Spleen (tissue), 11 donors: Measurements from ENCODE around the gene MME. TPM values are rescaled to one million over a fixed set of nuclear protein-coding genes. Genes with fewer than 3 reads are reported as not detected.
"Not testable (repeated sequence)": the region's sequence is repeated elsewhere in the genome, so short reads cannot be mapped to it uniquely, and the experiment has no call there.

Source experiments
- DNase-seq: peaks from one replicate; pipeline ENCODE4 v3.0.0-alpha.2; 2020
- H3K27ac ChIP-seq, 8 donors: fragments of 200-600 bp; sonication (generic) in 7 of 8; 1 replicate in 4 of 8; 2 replicates in 4 of 8; pipeline versions ENCODE4 v1.5.0 to v1.8.0; 2016 to 2021; ENCODE audit warnings: inconsistent platforms in 4 of 8, mild to moderate bottlenecking in 4 of 8, moderate library complexity in 1 of 8
- H3K27me3 ChIP-seq, 7 donors: fragments of 200-600 bp; sonication (generic) in 6 of 7; replicated peaks in 1 of 7; 1 replicate in 4 of 7; 2 replicates in 3 of 7; pipeline versions ENCODE4 v1.5.0 to v1.8.0; 2016 to 2021; ENCODE audit warnings: inconsistent platforms in 3 of 7, mild to moderate bottlenecking in 1 of 7
- H3K36me3 ChIP-seq, 6 donors: fragments of 200-600 bp; sonication (generic) in 5 of 6; 1 replicate in 4 of 6; 2 replicates in 2 of 6; pipeline versions ENCODE4 v1.5.0 to v1.8.0; 2016 to 2021; ENCODE audit warnings: inconsistent platforms in 2 of 6
- H3K4me1 ChIP-seq, 6 donors: fragments of 200-600 bp; sonication (generic) in 5 of 6; 1 replicate in 3 of 6; 2 replicates in 3 of 6; pipeline versions ENCODE4 v1.5.0 to v1.8.0; 2016 to 2021; ENCODE audit warnings: inconsistent platforms in 3 of 6
- H3K4me3 ChIP-seq, 8 donors: fragments of 200-600 bp; sonication (generic) in 7 of 8; 1 replicate in 4 of 8; 2 replicates in 4 of 8; pipeline versions ENCODE4 v1.5.0 to v1.8.0; 2016 to 2021; ENCODE audit warnings: inconsistent platforms in 4 of 8, mild to moderate bottlenecking in 4 of 8, moderate library complexity in 2 of 8
- H3K9me3 ChIP-seq, 8 donors: fragments of 200-600 bp; sonication (generic) in 7 of 8; 1 replicate in 4 of 8; 2 replicates in 4 of 8; pipeline versions ENCODE4 v1.5.0 to v1.8.0; 2016 to 2021; ENCODE audit warnings: inconsistent platforms in 4 of 8
- POLR2A ChIP-seq, 3 donors: fragments of 450-650 bp; IDR thresholded peaks; one replicate each; pipeline ENCODE4 v1.5.1; 2017; ENCODE audit warnings: antibody characterized with exemption in 3 of 3, mild to moderate bottlenecking in 1 of 3
- POLR2AphosphoS5 ChIP-seq, 3 donors: sonication (generic); formaldehyde crosslinking; IDR thresholded peaks; one replicate each; pipeline ENCODE4 v1.5.1; 2017; ENCODE audit warnings: antibody characterized with exemption in 3 of 3
- WGBS, 5 donors: extraction: QIAGEN DNeasy Blood & Tissue Kit in 3 of 5; methylation state at CpG; one replicate each; pipeline versions ENCODE4 v1.1.5 to v1.1.7; 2013 to 2018; 5-methylcytosine and 5-hydroxymethylcytosine counted together
- intact Hi-C: fragments of 100-400 bp; cut with DNase I; formaldehyde crosslinking; loops from one replicate; pipeline ENCODE4 v1.15.0; 2023; ENCODE audit warnings: low total_unique reads
- polyA plus RNA-seq, 3 donors: library from polyadenylated mRNA; stranded (reverse); fragments of 200-250 nt; gene quantifications; one replicate each; pipeline ENCODE4 v1.2.1, GENCODE V29; 2013
- total RNA-seq, 7 donors: library from RNA; depleted of rRNA in 3 of 7; stranded (reverse); fragments of >200 nt in 3 of 7; fragmentation: NEBNext Ultra II Directional in 4 of 7; extraction: Animal tissue kit (Norgen Biotek cat#: 25700) in 4 of 7; gene quantifications; one replicate each; pipeline versions ENCODE4 v1.1.0 to v1.2.1, GENCODE V29; 2016 to 2021
- TF ChIP-seq, protein P1 (sequence below), 11 experiments: fragments of 200-600 bp in 7 of 11; fragments of 450-650 bp in 4 of 11; sonication (generic) in 4 of 11; IDR thresholded peaks in 8 of 11; conservative IDR thresholded peaks in 3 of 11; 1 replicate in 7 of 11; 2 replicates in 4 of 11; pipeline versions ENCODE4 v1.4.0 to v1.8.0; 2016 to 2021; ENCODE audit warnings: antibody characterized with exemption in 11 of 11, inconsistent platforms in 4 of 11, mild to moderate bottlenecking in 1 of 11
- donor health status: healthy with polysubstance abuse.
- donor health status: DM: no; HTN: no; CAD: no; lungs with moderate emphysema.
- donor health status: DM: no; HTN: no; CAD: no.
- donor health status: Bipolar disorder and iron deficiency.
- donor health status: healthy.
- donor health status: DM: no; HTN: no; CAD: no.
- donor health status: DM: yes; HTN: yes; CAD: no.

MME gene
- total and polyA plus RNA-seq, 10 donors = 0.50 to 43.2 (median 13.2) TPM

DNA sequence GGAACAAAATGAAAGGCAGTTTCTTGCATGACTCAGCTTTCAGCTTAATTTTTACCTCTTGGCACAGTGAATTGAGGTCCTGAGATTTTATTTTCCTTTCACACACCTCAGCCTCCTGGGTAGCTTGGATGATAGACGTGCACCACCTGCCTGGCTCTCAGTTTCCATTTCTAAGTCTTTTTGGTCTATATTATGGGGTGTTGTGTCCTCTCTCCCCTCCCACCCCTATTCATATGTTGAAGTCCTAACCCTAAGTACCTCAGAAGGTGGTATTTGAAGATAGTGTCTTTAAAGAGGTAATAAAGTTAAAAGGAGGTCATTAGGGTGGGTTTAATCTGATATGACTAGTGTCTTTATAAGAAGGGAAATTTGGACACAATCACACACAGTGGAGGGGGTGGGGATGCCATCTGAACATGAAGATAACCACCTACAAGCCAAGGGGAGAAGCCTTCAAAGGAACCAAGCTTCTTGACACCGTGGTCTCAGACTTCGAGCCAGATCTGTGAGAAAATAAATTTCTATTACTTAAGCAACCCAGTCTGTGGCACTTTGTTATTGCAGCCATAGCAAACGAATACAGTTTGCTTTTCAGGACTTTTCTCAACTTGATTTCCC is 128.2 kb downstream of the MME start:
- H3K9me3 ChIP-seq = no peaks in the 10 kb centered on the region
- no peak for DNase-seq
- no peaks in the 10 kb centered on the region for H3K27me3 ChIP-seq
- 71 to 82% (median 78%) methylated on average over 4 of the region's 4 CpGs for WGBS, 5 donors
- TF ChIP-seq POLR2AphosphoS5 (IDR thresholded peaks at IDR 0.05) = no peak
- TF ChIP-seq, protein P1, sequence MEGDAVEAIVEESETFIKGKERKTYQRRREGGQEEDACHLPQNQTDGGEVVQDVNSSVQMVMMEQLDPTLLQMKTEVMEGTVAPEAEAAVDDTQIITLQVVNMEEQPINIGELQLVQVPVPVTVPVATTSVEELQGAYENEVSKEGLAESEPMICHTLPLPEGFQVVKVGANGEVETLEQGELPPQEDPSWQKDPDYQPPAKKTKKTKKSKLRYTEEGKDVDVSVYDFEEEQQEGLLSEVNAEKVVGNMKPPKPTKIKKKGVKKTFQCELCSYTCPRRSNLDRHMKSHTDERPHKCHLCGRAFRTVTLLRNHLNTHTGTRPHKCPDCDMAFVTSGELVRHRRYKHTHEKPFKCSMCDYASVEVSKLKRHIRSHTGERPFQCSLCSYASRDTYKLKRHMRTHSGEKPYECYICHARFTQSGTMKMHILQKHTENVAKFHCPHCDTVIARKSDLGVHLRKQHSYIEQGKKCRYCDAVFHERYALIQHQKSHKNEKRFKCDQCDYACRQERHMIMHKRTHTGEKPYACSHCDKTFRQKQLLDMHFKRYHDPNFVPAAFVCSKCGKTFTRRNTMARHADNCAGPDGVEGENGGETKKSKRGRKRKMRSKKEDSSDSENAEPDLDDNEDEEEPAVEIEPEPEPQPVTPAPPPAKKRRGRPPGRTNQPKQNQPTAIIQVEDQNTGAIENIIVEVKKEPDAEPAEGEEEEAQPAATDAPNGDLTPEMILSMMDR (IDR thresholded peaks at IDR 0.05 in 8 of 11, conservative IDR thresholded peaks at IDR 0.05 in 3 of 11) = no peak
- no peak for TF ChIP-seq POLR2A (IDR thresholded peaks at IDR 0.05)
- H3K4me3 ChIP-seq = no peak overlapping the region
- no peak overlapping the region for H3K27ac ChIP-seq
- no peaks in the 10 kb centered on the region for H3K4me1 ChIP-seq
- intact Hi-C loops = no loop called here
- no peaks in the 10 kb centered on the region for H3K36me3 ChIP-seq

DNA sequence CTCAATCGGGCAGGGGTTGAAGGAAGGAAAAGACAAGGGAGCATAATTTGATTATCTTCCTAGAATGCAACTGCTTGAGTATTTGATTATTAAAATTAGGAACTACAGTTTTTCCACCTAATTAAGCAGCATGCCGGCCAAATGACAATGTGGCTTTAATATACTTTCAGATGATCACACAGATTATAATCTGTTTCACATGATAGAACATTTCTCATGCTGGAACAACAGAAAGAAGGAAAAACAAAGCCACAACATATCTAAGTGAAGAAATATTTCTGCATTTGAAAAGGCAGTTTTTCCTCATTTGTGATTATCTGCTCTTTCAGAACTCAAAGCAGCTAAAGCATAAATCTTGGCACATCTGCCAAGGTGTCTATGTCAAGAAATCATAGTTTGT is 130.6 kb downstream of the MME start:
- H3K27ac ChIP-seq = no peak overlapping the region
- 75 to 84% (median 82%) methylated on average over 2 of the region's 2 CpGs for WGBS, 5 donors
- TF ChIP-seq POLR2A (IDR thresholded peaks at IDR 0.05) (no peak), POLR2AphosphoS5 (IDR thresholded peaks at IDR 0.05) (no peak)
- TF ChIP-seq, protein P1 (IDR thresholded peaks at IDR 0.05 in 8 of 11, conservative IDR thresholded peaks at IDR 0.05 in 3 of 11) = no peak
- intact Hi-C loops = no loop called here
- DNase-seq = no peak
- no peaks in the 10 kb centered on the region for H3K9me3 ChIP-seq
- no peak overlapping the region for H3K4me3 ChIP-seq
- no peaks in the 10 kb centered on the region for H3K27me3 ChIP-seq
- H3K4me1 ChIP-seq = no peaks in the 10 kb centered on the region
- no peaks in the 10 kb centered on the region for H3K36me3 ChIP-seq

DNA sequence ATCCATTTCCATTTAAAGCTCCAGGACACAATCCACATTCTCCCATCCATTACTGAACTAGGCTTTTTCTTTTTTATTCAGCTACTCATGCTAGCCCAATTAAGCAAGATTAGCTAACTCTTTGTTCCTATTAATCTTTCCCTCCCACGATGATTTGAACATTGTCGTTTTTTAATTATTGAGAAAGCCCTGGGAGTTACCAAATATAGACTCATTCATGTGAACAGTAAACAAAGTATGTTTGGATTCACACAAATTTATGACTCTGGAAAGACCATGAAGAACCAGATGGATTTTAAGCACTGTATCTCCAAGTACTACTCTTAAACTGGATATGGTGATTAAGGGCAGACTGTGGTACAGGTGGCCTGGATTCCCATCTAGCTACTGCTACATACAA is 131.1 kb downstream of the MME start:
- no peaks in the 10 kb centered on the region for H3K4me1 ChIP-seq
- no peak for DNase-seq
- peaks cover 0 to 5% (median 0%) of the 10 kb centered on the region in 8 donors for H3K9me3 ChIP-seq
- 73 to 89% (median 81%) methylated on average over 2 of the region's 2 CpGs for WGBS, 5 donors
- intact Hi-C loops = no loop called here
- H3K27me3 ChIP-seq = no peaks in the 10 kb centered on the region
- H3K27ac ChIP-seq = no peak overlapping the region
- TF ChIP-seq, protein P1 (IDR thresholded peaks at IDR 0.05 in 8 of 11, conservative IDR thresholded peaks at IDR 0.05 in 3 of 11) = no peak
- no peak for TF ChIP-seq POLR2AphosphoS5 (IDR thresholded peaks at IDR 0.05)
- TF ChIP-seq POLR2A (IDR thresholded peaks at IDR 0.05) = no peak
- no peaks in the 10 kb centered on the region for H3K36me3 ChIP-seq
- no peak overlapping the region for H3K4me3 ChIP-seq

DNA sequence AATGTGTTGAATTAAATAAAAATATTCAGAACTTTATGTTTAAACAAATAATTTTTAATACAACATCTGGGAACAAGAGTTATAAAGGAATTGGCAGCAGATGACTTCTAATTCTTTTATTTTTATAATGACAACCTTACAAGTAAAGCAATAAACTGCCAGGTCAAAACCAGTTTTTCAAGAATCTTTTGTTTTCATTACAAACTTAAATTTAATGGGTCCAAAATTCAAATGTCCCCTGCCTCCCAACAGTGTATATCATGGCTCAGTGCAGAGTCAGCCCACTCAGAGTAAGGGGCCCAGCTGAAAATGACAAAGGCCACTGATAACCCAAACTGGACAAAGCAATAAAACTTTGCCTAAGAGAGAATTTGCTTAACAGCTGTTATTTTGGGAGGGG is 131.8 kb downstream of the MME start:
- DNase-seq = no peak
- Histone ChIP-seq H3K27me3 (no peaks in the 10 kb centered on the region), H3K4me1 (no peaks in the 10 kb centered on the region), H3K9me3 (peaks cover 0 to 7% (median 0%) of the 10 kb centered on the region in 8 donors), H3K4me3 (no peak overlapping the region), H3K36me3 (no peaks in the 10 kb centered on the region), H3K27ac (no peak overlapping the region)
- TF ChIP-seq, protein P1 (IDR thresholded peaks at IDR 0.05 in 8 of 11, conservative IDR thresholded peaks at IDR 0.05 in 3 of 11) = no peak
- TF ChIP-seq POLR2A (IDR thresholded peaks at IDR 0.05) (no peak), POLR2AphosphoS5 (IDR thresholded peaks at IDR 0.05) (no peak)
- intact Hi-C loops = no loop called here

DNA sequence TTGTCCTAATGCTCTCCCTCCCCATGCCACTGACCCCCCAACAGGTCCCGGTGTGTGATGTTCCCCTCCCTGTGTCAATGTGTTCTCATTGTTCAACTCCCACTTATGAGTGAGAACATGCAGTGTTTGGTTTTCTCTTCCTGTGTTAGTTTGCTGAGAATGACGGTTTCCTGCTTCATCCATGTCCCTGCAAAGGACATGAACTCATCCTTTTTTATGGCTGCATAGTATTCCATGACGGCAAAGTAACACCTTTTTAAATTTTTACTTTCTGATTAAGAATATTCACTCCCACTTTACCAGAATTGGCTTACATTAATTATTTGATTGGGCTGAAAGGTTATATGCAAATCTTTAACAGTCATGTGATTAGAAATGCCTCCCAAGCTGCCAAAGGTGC is 135.9 kb downstream of the MME start:
- 81 to 89% (median 87%) methylated on average over 3 of the region's 3 CpGs for WGBS, 5 donors
- peaks cover 0 to 20% (median 10%) of the 10 kb centered on the region in 8 donors for H3K9me3 ChIP-seq
- H3K27ac ChIP-seq, H3K27me3 ChIP-seq, H3K4me3 ChIP-seq, DNase-seq, H3K36me3 ChIP-seq, intact Hi-C loops, H3K4me1 ChIP-seq: not testable (repeated sequence)
